Upper lobe of right lung (tissue), 1 donor: ENCODE data around the gene EXOC6. TPM values are rescaled to one million over a fixed set of nuclear protein-coding genes. Genes with fewer than 3 reads are reported as not detected.

Experiments
- ATAC-seq: fragments of 200-7000 bp; cut with Tn5 transposase; one replicate; pipeline ENCODE4 v1.9.1; 2020; ENCODE audit warnings: mild to moderate bottlenecking, moderate library complexity
- DNase-seq: peaks from one replicate; pipeline ENCODE4 v3.0.0-alpha.2; 2020
- H3K27ac ChIP-seq: fragments of 200-600 bp; one replicate; pipeline ENCODE4 v1.8.0; 2022
- H3K27me3 ChIP-seq: fragments of 200-600 bp; one replicate; pipeline ENCODE4 v1.8.0; 2022; ENCODE audit warnings: mild to moderate bottlenecking
- H3K36me3 ChIP-seq: fragments of 200-600 bp; one replicate; pipeline ENCODE4 v1.8.0; 2022
- H3K4me1 ChIP-seq: fragments of 200-600 bp; one replicate; pipeline ENCODE4 v1.8.0; 2022
- H3K4me3 ChIP-seq: fragments of 200-600 bp; one replicate; pipeline ENCODE4 v1.8.0; 2022; ENCODE audit warnings: mild to moderate bottlenecking
- H3K9me3 ChIP-seq: fragments of 200-600 bp; one replicate; pipeline ENCODE4 v1.8.0; 2022
- CTCF ChIP-seq: fragments of 200-600 bp; IDR thresholded peaks from one replicate; pipeline ENCODE4 v1.8.0; 2022; ENCODE audit warnings: antibody characterized with exemption
- intact Hi-C: fragments of 100-400 bp; cut with DNase I; formaldehyde crosslinking; loops from one replicate; pipeline ENCODE4 v1.11.0; 2022
- total RNA-seq: library from RNA; stranded (reverse); fragmentation: NEBNext Ultra II Directional; extraction: Animal tissue kit (Norgen Biotek cat#: 25700); gene quantifications from one replicate; pipeline ENCODE4 v1.2.1, GENCODE V29; 2021
- donor health status: DM: no; HTN: yes; CAD: no; lungs with severe emphysema.

EXOC6 gene
- total RNA-seq, 1 donor from 2014 or later, result 24.9 TPM

DNA sequence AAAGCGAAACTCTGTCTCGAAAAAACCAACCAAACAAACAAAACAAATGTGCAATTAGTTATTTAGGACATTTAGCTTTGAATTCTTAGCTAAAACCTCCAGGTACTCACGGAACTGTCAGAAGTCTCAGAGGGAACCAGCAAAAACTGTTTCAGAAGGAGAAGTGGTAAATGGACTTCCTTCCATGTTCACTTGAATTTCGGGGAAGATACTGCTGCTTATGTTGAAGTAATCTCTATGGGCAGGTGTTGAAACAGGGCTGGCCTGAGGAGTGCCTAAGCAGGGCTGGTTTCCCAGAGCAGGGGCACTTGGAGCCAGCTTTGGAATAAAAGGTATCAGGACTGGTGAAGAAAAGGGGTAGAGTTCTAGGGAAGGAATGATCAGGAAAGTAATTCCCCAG lies 2.4 kb upstream of the EXOC6 start:
- peak overlapping the region; percentile 4 for H3K27ac ChIP-seq
- no peak for DNase-seq

GRCh38 chr10:92846344-92846743 lies 2.0 kb upstream of the EXOC6 start:
- no peak for ATAC-seq
- Histone ChIP-seq H3K4me3 (no peak overlapping the region), H3K27ac (peak overlapping the region; percentile 4), H3K36me3 (no peaks in the 10 kb centered on the region), H3K4me1 (peaks cover 19% of the 10 kb centered on the region), H3K9me3 (no peaks in the 10 kb centered on the region), H3K27me3 (no peaks in the 10 kb centered on the region)
- no peak for TF ChIP-seq CTCF
- DNase-seq, result no peak
- intact Hi-C loops, result no loop called here

More for the DNA sequence above, 2.4 kb upstream of the EXOC6 start:
- Histone ChIP-seq H3K4me1 (peaks cover 19% of the 10 kb centered on the region), H3K27me3 (no peaks in the 10 kb centered on the region), H3K9me3 (no peaks in the 10 kb centered on the region), H3K36me3 (no peaks in the 10 kb centered on the region), H3K4me3 (no peak overlapping the region)
- ATAC-seq, result peak; percentile 20
- TF ChIP-seq CTCF, result no peak
- intact Hi-C loops, result no loop called here

DNA sequence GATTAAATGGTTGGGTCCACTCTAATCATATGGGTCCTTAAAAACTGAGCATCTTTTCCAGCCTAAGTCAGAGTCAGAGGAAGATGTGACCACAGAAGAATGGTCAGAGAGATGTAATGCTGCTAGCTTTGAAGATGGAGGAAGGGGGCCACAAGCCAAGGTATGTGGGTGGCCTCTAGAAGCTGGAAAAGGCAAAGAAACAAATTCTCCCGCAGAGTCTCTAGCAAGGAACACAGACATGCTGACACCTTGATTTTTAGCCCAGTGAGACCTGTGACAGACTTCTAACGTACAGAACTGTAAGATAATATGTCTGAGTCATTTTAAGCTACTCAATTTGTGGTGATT lies 1.5 kb upstream of the EXOC6 start:
- no peak overlapping the region for H3K4me3 ChIP-seq
- H3K9me3 ChIP-seq, result no peaks in the 10 kb centered on the region
- H3K36me3 ChIP-seq, result no peaks in the 10 kb centered on the region
- no peak overlapping the region for H3K27ac ChIP-seq
- intact Hi-C loops, result no loop called here
- no peaks in the 10 kb centered on the region for H3K27me3 ChIP-seq
- peaks cover 19% of the 10 kb centered on the region for H3K4me1 ChIP-seq
- ATAC-seq, result no peak
- TF ChIP-seq CTCF, result no peak
- DNase-seq, result no peak

DNA sequence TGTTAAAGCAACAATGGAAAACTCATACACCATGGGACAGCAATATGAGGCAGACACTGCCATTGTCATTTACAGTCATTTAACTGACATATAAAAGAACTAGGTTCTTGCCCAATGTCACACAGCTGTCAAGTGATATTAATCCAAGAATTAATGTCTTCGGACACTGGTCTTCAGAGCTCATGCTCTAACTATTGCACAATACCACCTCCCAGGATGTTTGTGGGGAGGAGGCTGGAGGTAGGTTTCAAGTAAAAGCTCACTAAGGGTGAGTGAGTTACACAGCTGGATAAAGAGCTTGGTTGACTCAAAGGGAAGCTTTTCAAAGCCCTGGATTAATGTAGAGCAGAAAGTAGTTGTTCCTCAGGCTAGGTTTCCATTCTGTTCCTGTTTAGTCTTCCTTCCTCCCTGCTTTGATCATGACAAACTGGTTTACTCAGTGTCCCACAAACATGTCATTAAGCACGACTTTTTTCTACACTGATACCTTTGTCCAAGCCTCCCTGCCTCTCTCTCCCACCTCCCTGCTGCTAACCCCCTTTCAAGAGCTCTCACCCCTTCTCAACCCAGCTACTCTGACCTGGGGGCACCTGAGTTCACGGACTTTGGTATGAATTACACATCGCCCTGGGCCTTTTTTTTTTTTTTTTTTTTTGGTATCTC lies 987 bp upstream of the EXOC6 start:
- Histone ChIP-seq H3K27me3 (no peaks in the 10 kb centered on the region), H3K36me3 (no peaks in the 10 kb centered on the region), H3K4me3 (no peak overlapping the region), H3K27ac (no peak overlapping the region), H3K9me3 (no peaks in the 10 kb centered on the region), H3K4me1 (peaks cover 19% of the 10 kb centered on the region)
- DNase-seq (no peak), ATAC-seq (no peak)
- intact Hi-C loops, result no loop called here
- TF ChIP-seq CTCF, result no peak

- intact Hi-C loops, result no loop called here
Measured at GRCh38 chr10:92848037-92848440, 281 bp upstream of the EXOC6 start.

More at GRCh38 chr10:92848037-92848440, 281 bp upstream of the EXOC6 start:
- Histone ChIP-seq H3K4me3 (peak overlapping the region; percentile 96), H3K4me1 (peaks cover 19% of the 10 kb centered on the region), H3K9me3 (no peaks in the 10 kb centered on the region), H3K27ac (no peak overlapping the region), H3K36me3 (no peaks in the 10 kb centered on the region), H3K27me3 (no peaks in the 10 kb centered on the region)
- no peak for TF ChIP-seq CTCF
- ATAC-seq, result no peak
- no peak for DNase-seq
